ENCODE measurements around the gene ULK1. TPM values are rescaled to one million over a fixed set of nuclear protein-coding genes. Genes with fewer than 3 reads are reported as not detected.

The ULK1 gene
- total RNA-seq, 1 donor from 2014 or later, result 33.1 TPM

GRCh38 chr12:131941987-131942341 lies 47.5 kb downstream of the ULK1 start:
- Histone ChIP-seq H3K27ac (no peak overlapping the region), H3K27me3 (no peaks in the 10 kb centered on the region), H3K4me1 (no peaks in the 10 kb centered on the region), H3K4me3 (no peak overlapping the region), H3K9me3 (no peaks in the 10 kb centered on the region), H3K36me3 (peaks cover 0 to 20% of the 10 kb centered on the region in 2 donors)
- TF ChIP-seq POLR2AphosphoS5 (IDR thresholded peaks at IDR 0.05; ENCODE audit: insufficient read depth in 1 of 2, low read depth in 1 of 2), result no peak
- no peak for TF ChIP-seq POLR2A (IDR thresholded peaks at IDR 0.05)
- TF ChIP-seq, protein P1, sequence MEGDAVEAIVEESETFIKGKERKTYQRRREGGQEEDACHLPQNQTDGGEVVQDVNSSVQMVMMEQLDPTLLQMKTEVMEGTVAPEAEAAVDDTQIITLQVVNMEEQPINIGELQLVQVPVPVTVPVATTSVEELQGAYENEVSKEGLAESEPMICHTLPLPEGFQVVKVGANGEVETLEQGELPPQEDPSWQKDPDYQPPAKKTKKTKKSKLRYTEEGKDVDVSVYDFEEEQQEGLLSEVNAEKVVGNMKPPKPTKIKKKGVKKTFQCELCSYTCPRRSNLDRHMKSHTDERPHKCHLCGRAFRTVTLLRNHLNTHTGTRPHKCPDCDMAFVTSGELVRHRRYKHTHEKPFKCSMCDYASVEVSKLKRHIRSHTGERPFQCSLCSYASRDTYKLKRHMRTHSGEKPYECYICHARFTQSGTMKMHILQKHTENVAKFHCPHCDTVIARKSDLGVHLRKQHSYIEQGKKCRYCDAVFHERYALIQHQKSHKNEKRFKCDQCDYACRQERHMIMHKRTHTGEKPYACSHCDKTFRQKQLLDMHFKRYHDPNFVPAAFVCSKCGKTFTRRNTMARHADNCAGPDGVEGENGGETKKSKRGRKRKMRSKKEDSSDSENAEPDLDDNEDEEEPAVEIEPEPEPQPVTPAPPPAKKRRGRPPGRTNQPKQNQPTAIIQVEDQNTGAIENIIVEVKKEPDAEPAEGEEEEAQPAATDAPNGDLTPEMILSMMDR (IDR thresholded peaks at IDR 0.05), result no peak
- DNase-seq (ENCODE audit: extremely low spot score in 2 of 2), result no peak
- intact Hi-C loops (cut with DNase I), result no loop called here

DNA sequence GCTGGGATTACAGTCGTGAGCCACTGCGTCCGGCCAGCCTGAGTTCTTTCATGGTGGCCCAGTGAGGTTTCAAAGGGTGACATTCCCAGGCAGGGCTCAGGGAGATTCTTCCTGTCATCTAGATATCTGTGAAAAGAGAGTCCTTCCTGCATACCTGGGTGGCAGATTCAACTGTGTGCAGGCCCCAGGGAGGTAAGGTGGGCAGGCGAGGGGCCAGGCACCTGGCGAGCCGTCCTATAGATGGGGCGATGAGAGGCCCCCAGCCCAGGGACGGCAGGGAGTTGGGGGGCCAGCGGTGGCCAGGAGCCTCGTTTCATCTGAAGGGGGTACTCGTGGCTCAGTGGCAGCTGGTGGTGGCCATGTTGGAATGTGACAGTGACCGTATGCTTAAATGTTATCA lies 48.2 kb downstream of the ULK1 start:
- H3K4me1 ChIP-seq, result no peaks in the 10 kb centered on the region
- no peak overlapping the region for H3K27ac ChIP-seq
- no peak overlapping the region for H3K4me3 ChIP-seq
- no peaks in the 10 kb centered on the region for H3K9me3 ChIP-seq
- TF ChIP-seq, protein P1 (IDR thresholded peaks at IDR 0.05), result no peak
- TF ChIP-seq POLR2A (IDR thresholded peaks at IDR 0.05) (no peak), POLR2AphosphoS5 (IDR thresholded peaks at IDR 0.05; ENCODE audit: insufficient read depth in 1 of 2, low read depth in 1 of 2) (no peak)
- peaks cover 0 to 20% of the 10 kb centered on the region in 2 donors for H3K36me3 ChIP-seq
- no peaks in the 10 kb centered on the region for H3K27me3 ChIP-seq
- DNase-seq (ENCODE audit: extremely low spot score in 2 of 2), result no peak
- intact Hi-C loops (cut with DNase I), result no loop called here

GRCh38 chr12:131943389-131943788 lies 49.0 kb downstream of the ULK1 start:
- intact Hi-C loops (cut with DNase I), result no loop called here

DNA sequence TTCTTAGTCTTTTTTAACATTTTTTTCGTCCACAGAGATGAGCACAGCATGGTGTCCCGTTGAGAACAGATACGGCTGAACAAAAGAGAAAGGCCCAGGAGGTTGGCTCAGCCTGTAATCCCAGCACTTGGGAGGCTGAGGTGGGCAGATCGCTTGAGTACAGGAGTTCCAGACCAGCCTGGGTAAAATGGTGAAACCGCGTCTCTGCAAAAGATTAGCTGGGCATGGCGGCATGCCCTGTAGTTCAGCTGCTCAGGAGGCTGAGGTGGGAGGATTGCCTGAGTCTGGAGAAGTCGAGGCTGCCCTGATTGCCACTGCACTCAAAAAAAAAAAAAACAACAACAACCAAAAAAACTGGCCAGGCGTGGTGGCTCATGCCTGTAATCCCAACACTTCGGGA lies 49.5 kb downstream of the ULK1 start:
- peaks cover 0 to 20% of the 10 kb centered on the region in 2 donors for H3K36me3 ChIP-seq
- H3K27ac ChIP-seq, result no peak overlapping the region
- TF ChIP-seq POLR2AphosphoS5 (IDR thresholded peaks at IDR 0.05; ENCODE audit: insufficient read depth in 1 of 2, low read depth in 1 of 2) (no peak), POLR2A (IDR thresholded peaks at IDR 0.05) (no peak)
- H3K4me1 ChIP-seq, result peaks cover 6% of the 10 kb centered on the region
- no peak for DNase-seq (ENCODE audit: extremely low spot score in 2 of 2)
- H3K4me3 ChIP-seq, result no peak overlapping the region
- no peaks in the 10 kb centered on the region for H3K9me3 ChIP-seq
- intact Hi-C loops (cut with DNase I), result no loop called here
- H3K27me3 ChIP-seq, result no peaks in the 10 kb centered on the region

More at GRCh38 chr12:131943389-131943788, 49.0 kb downstream of the ULK1 start:
- no peaks in the 10 kb centered on the region for H3K27me3 ChIP-seq
- no peak overlapping the region for H3K4me3 ChIP-seq
- TF ChIP-seq, protein P1 (IDR thresholded peaks at IDR 0.05), result no peak
- TF ChIP-seq POLR2AphosphoS5 (IDR thresholded peaks at IDR 0.05; ENCODE audit: insufficient read depth in 1 of 2, low read depth in 1 of 2), result no peak
- TF ChIP-seq POLR2A (IDR thresholded peaks at IDR 0.05), result no peak
- DNase-seq (ENCODE audit: extremely low spot score in 2 of 2), result no peak
- H3K36me3 ChIP-seq, result peaks cover 0 to 20% of the 10 kb centered on the region in 2 donors
- no peaks in the 10 kb centered on the region for H3K9me3 ChIP-seq
- H3K27ac ChIP-seq, result no peak overlapping the region
- H3K4me1 ChIP-seq, result peaks cover 4% of the 10 kb centered on the region

GRCh38 chr12:131944601-131945251 lies 50.3 kb downstream of the ULK1 start:
- Histone ChIP-seq H3K9me3 (no peaks in the 10 kb centered on the region), H3K36me3 (peaks cover 0 to 20% of the 10 kb centered on the region in 2 donors)
- intact Hi-C loops (cut with DNase I), result no loop called here

More at GRCh38 chr12:131944601-131945251, 50.3 kb downstream of the ULK1 start:
- TF ChIP-seq POLR2A (IDR thresholded peaks at IDR 0.05) (no peak), POLR2AphosphoS5 (IDR thresholded peaks at IDR 0.05; ENCODE audit: insufficient read depth in 1 of 2, low read depth in 1 of 2) (no peak)
- TF ChIP-seq, protein P1 (IDR thresholded peaks at IDR 0.05), result no peak
- no peaks in the 10 kb centered on the region for H3K27me3 ChIP-seq
- H3K4me1 ChIP-seq, result peaks cover 11% of the 10 kb centered on the region
- no peak for DNase-seq (ENCODE audit: extremely low spot score in 2 of 2)
- H3K27ac ChIP-seq, result no peak overlapping the region
- H3K4me3 ChIP-seq, result no peak overlapping the region
